ENCODE results near the gene BAD. TPM values are rescaled to one million over a fixed set of nuclear protein-coding genes. Genes with fewer than 3 reads are reported as not detected.

The BAD gene
- total RNA-seq, 1 experiment from 2014 or later = 23.3 TPM

DNA sequence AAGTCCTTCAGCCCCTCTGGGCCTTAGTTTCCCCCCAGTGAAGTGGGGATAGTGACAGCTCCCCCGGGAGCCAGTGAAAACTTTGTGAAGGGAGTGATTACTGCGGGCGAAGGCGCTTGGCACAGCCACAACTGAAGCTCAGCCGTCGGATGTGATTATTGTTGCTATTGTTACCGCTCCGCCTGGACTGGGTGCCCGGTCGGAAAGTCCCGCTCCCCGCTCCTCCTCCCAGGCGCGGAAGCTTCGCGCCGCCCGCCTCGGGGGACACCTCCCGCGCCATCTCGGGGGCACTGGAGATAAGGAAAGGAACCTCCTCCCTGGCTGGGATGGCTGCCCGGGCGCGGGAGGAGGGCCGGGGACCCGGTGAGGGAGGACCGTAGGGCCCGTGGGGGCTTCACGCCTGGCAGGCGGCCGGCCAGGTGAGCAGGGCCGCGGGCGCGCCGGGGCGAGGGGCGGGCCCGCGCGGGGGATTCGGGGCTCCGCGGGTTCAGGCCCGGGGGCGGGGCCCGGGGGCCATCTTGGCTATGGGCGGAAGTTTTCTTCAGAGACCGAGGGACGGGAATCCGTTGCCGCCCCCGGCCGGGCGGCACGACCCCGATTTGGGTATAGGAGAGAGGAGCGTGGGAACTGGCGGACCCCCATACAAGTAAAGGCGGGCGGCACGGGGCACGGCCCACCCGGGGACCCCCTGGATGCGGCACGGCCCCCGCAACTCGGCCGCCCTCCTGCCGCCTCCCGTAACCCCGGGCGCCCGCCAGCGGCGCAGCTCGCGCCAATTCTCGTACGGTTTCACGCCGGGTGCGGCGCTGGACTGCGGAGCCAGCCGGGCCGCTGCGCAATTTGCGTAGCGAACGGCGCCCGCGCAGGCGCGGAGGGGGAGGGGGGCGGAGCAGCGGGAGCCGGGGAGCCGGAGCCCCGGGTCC, 758 bp upstream of the BAD start, which contains the start of gene GPR137:
Gene GPR137, plus strand, starts transcription at position 887 of the 923 bp plus-strand sequence. CDS start 677 bp downstream, outside the sequence.
- Histone ChIP-seq H3K23ac (ENCODE audit: insufficient read length, low read depth, low read length) (no peak within 1 kb of the TSS), H3K18ac (ENCODE audit: insufficient read length, low read depth, low read length) (no peak within 1 kb of the TSS), H3K79me1 (ENCODE audit: insufficient read depth, low read depth, low read length, poor library complexity, severe bottlenecking) (no peaks in the 10 kb centered on the region), H3K56ac (ENCODE audit: insufficient read length, low read depth, low read length) (no peak within 1 kb of the TSS), H2BK5ac (ENCODE audit: insufficient read length, low read length) (no peak within 1 kb of the TSS), H3K27ac (ENCODE audit: insufficient read length, low read depth, low read length) (no peak within 1 kb of the TSS), H3K9me3 (ENCODE audit: control insufficient read depth, low read depth, low read length) (no peaks in the 10 kb centered on the region), H2AFZ (ENCODE audit: low read length) (no peak within 1 kb of the TSS), H2BK20ac (ENCODE audit: low read depth, low read length, poor library complexity, severe bottlenecking) (no peak within 1 kb of the TSS), H3K4ac (ENCODE audit: low read depth, low read length) (no peak within 1 kb of the TSS), H3T11ph (ENCODE audit: low read length) (no peak within 1 kb of the TSS), H4K8ac (replicated peaks; ENCODE audit: insufficient read length, low read depth, low read length) (no peak within 1 kb of the TSS), H2AK5ac (ENCODE audit: insufficient read length, low read length) (no peak within 1 kb of the TSS), H3K23me2 (ENCODE audit: insufficient read length, low read depth, low read length, poor library complexity, severe bottlenecking) (peaks cover 15% of the 10 kb centered on the region), H3K79me2 (ENCODE audit: insufficient read depth, low read length) (no peaks in the 10 kb centered on the region), H2BK15ac (ENCODE audit: low read depth, low read length) (no peak within 1 kb of the TSS), H3K4me1 (ENCODE audit: insufficient read depth, low read length) (no peaks in the 10 kb centered on the region), H4K91ac (ENCODE audit: insufficient read length, low read depth, low read length) (no peak within 1 kb of the TSS), H4K5ac (ENCODE audit: insufficient read length, low read depth, low read length) (no peak within 1 kb of the TSS), H3K4me2 (ENCODE audit: insufficient read depth, insufficient read length, low read length) (peak within 1 kb of the TSS; percentile 70), H2BK120ac (ENCODE audit: low read depth, low read length, poor library complexity, severe bottlenecking) (no peak within 1 kb of the TSS), H4K20me1 (ENCODE audit: control insufficient read depth, insufficient read depth, insufficient read length) (no peaks in the 10 kb centered on the region), H3K14ac (ENCODE audit: insufficient read depth, low read length) (no peak within 1 kb of the TSS), H3K27me3 (ENCODE audit: insufficient read depth, low read length) (peaks cover 3% of the 10 kb centered on the region; the same call in 1 of the 2 replicates), H2BK12ac (ENCODE audit: insufficient read length, low read depth, low read length) (no peak within 1 kb of the TSS), H3K9ac (ENCODE audit: extremely low read depth, insufficient read length, low read length) (no peak within 1 kb of the TSS)
- H3K9me3 Mint-ChIP-seq = no peaks in the 10 kb centered on the region; a peak in 1 of 5 replicates
- H3K36me3 Mint-ChIP-seq (ENCODE audit: insufficient read depth in 1 of 3, low read depth in 3 of 3) = peaks cover 0 to 18% (median 13%) of the 10 kb centered on the region in 3 experiments; a peak in 6 of 7 replicates
- H3K27me3 Mint-ChIP-seq (ENCODE audit: low read depth) = peaks cover 21% of the 10 kb centered on the region
- H3K4me1 Mint-ChIP-seq = peaks cover 8 to 12% of the 10 kb centered on the region in 2 experiments
- no CpG with 5 or more reads among the region's 102 CpGs for WGBS (ENCODE audit: extremely low coverage, insufficient read length, low lambda C conversion rate)
- peak within 1 kb of the TSS in 1 of 3 experiments; percentile 68; a peak in 2 of 7 replicates for H3K27ac Mint-ChIP-seq
- DNase-seq = peak; percentile 78
- TF ChIP-seq, protein P1, sequence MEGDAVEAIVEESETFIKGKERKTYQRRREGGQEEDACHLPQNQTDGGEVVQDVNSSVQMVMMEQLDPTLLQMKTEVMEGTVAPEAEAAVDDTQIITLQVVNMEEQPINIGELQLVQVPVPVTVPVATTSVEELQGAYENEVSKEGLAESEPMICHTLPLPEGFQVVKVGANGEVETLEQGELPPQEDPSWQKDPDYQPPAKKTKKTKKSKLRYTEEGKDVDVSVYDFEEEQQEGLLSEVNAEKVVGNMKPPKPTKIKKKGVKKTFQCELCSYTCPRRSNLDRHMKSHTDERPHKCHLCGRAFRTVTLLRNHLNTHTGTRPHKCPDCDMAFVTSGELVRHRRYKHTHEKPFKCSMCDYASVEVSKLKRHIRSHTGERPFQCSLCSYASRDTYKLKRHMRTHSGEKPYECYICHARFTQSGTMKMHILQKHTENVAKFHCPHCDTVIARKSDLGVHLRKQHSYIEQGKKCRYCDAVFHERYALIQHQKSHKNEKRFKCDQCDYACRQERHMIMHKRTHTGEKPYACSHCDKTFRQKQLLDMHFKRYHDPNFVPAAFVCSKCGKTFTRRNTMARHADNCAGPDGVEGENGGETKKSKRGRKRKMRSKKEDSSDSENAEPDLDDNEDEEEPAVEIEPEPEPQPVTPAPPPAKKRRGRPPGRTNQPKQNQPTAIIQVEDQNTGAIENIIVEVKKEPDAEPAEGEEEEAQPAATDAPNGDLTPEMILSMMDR (conservative IDR thresholded peaks at IDR 0.05) = no peak
- peak within 1 kb of the TSS; percentile 82 to 90 for H3K4me3 Mint-ChIP-seq
